Activated naive CD4-positive, alpha-beta T cell treated with anti-CD3 and anti-CD28 coated beads, Interleukin-2, amount 50 U/mL, for 72 hours (primary cell): ENCODE measurements around the gene SLCO2B1. TPM values are rescaled to one million over a fixed set of nuclear protein-coding genes. Genes with fewer than 3 reads are reported as not detected.

Source experiments
- ATAC-seq, 2 donors: fragments of 150-1000 bp; cut with Tn5 transposase; 2 replicates each; pipeline ENCODE4 v1.10.0; 2021; ENCODE audit warnings: mild to moderate bottlenecking in 2 of 2, moderate library complexity in 2 of 2
- DNase-seq, 2 donors: peaks; one replicate each; pipeline ENCODE4 v3.0.0; 2021 to 2022; ENCODE audit warnings: low spot score in 2 of 2
- H3K27ac Mint-ChIP-seq, 2 donors: one replicate each; pipeline ENCODE4 v1.8.0; 2022; ENCODE audit warnings: mild to moderate bottlenecking in 2 of 2, mixed read lengths in 2 of 2
- H3K36me3 Mint-ChIP-seq, 2 donors: one replicate each; pipeline ENCODE4 v1.8.0; 2022; ENCODE audit warnings: mixed read lengths in 2 of 2
- H3K9me3 Mint-ChIP-seq, 2 donors: one replicate each; pipeline ENCODE4 v1.8.0; 2022; ENCODE audit warnings: mixed read lengths in 2 of 2
- total RNA-seq, 2 donors: library from RNA; stranded (reverse); gene quantifications; one replicate each; pipeline ENCODE4 v1.2.3, GENCODE V29; 2022

Gene SLCO2B1
- total RNA-seq, 2 donors from 2014 or later, result not detected

- Mint-ChIP-seq H3K9me3 (no peaks in the 10 kb centered on the region), H3K36me3 (no peaks in the 10 kb centered on the region), H3K27ac (no peak overlapping the region)
- no peak for ATAC-seq
- no peak for DNase-seq
Measured at GRCh38 chr11:75244052-75244814, 93.3 kb downstream of the SLCO2B1 start.

- DNase-seq (no peak), ATAC-seq (no peak)
- H3K9me3 Mint-ChIP-seq, result no peaks in the 10 kb centered on the region
- H3K36me3 Mint-ChIP-seq, result no peaks in the 10 kb centered on the region
- no peak overlapping the region for H3K27ac Mint-ChIP-seq
Measured at GRCh38 chr11:75245356-75246005, 94.6 kb downstream of the SLCO2B1 start.

GRCh38 chr11:75246006-75246670, 95.2 kb downstream of the SLCO2B1 start:
- Mint-ChIP-seq H3K27ac (no peak overlapping the region), H3K9me3 (no peaks in the 10 kb centered on the region), H3K36me3 (no peaks in the 10 kb centered on the region)
- ATAC-seq (no peak), DNase-seq (no peak)

- no peak overlapping the region for H3K27ac Mint-ChIP-seq
- ATAC-seq, result no peak
Measured at GRCh38 chr11:75246671-75247350, 95.9 kb downstream of the SLCO2B1 start.

GRCh38 chr11:75248924-75249256, 98.0 kb downstream of the SLCO2B1 start:
- no peak overlapping the region for H3K27ac Mint-ChIP-seq
- H3K36me3 Mint-ChIP-seq, result no peaks in the 10 kb centered on the region
- no peaks in the 10 kb centered on the region for H3K9me3 Mint-ChIP-seq
- DNase-seq (no peak), ATAC-seq (no peak)

More at GRCh38 chr11:75246671-75247350, 95.9 kb downstream of the SLCO2B1 start:
- no peaks in the 10 kb centered on the region for H3K36me3 Mint-ChIP-seq
- H3K9me3 Mint-ChIP-seq, result no peaks in the 10 kb centered on the region
- DNase-seq, result no peak

- Mint-ChIP-seq H3K36me3 (no peaks in the 10 kb centered on the region), H3K9me3 (no peaks in the 10 kb centered on the region), H3K27ac (no peak overlapping the region)
- no peak for DNase-seq
- ATAC-seq, result no peak
Measured at GRCh38 chr11:75249704-75250103, 98.8 kb downstream of the SLCO2B1 start.

- DNase-seq (no peak), ATAC-seq (no peak)
- Mint-ChIP-seq H3K36me3 (no peaks in the 10 kb centered on the region), H3K27ac (no peak overlapping the region), H3K9me3 (no peaks in the 10 kb centered on the region)
Measured at GRCh38 chr11:75254326-75254725, 103.4 kb downstream of the SLCO2B1 start.

Other genes with a start within 250 kb of the SLCO2B1 start
- 10 to 100 TPM; 13.9 to 14.5 TPM for gene XRRA1, start 202.0 kb upstream of the SLCO2B1 start, total RNA-seq
- 100 to 1,000 TPM in 1 of 2 donors, 10 to 100 TPM in 1; 79.1 to 131 TPM for gene SPCS2, start 201.8 kb upstream of the SLCO2B1 start, total RNA-seq
- 10 to 100 TPM; 18.3 to 23.0 TPM for gene NEU3, start 162.2 kb upstream of the SLCO2B1 start, total RNA-seq
- gene OR2AT4, start 54.2 kb upstream of the SLCO2B1 start, total RNA-seq, result not detected
- gene TPBGL, start 89.7 kb downstream of the SLCO2B1 start, total RNA-seq, result under 1 TPM; 0.07 to 0.68 TPM
- gene ARRB1, start 200.6 kb downstream of the SLCO2B1 start, total RNA-seq, result 10 to 100 TPM; 11.5 to 28.9 TPM
- gene RPS3, start 248.4 kb downstream of the SLCO2B1 start, total RNA-seq, result 1,000 to 10,000 TPM; 4,688 to 5,066 TPM